K562 (cell line): Measurements from ENCODE around the gene SHC1. TPM values are rescaled to one million over a fixed set of nuclear protein-coding genes. Genes with fewer than 3 reads are reported as not detected.

Experiments
- ARID2 ChIP-seq: fragments of 450-650 bp; IDR thresholded peaks from 2 replicates; pipeline ENCODE4 v1.6.1; 2017; ENCODE audit warnings: antibody characterized with exemption, mild to moderate bottlenecking
- ARID3A ChIP-seq: IDR thresholded peaks from 2 replicates; pipeline ENCODE4 v1.6.1; 2012; ENCODE audit warnings: low read depth, low read length, improper control_type of control experiment, borderline replicate concordance
- C11orf30 ChIP-seq: fragments of 450-650 bp; IDR thresholded peaks from 2 replicates; pipeline ENCODE4 v1.6.1; 2016; ENCODE audit warnings: low read depth, mild to moderate bottlenecking
- CHD2 ChIP-seq: IDR thresholded peaks from 2 replicates; pipeline ENCODE4 v1.6.1; 2011; ENCODE audit warnings: low read depth, low read length
- LEF1 ChIP-seq: fragments of 450-650 bp; IDR thresholded peaks from 2 replicates; pipeline ENCODE4 v1.6.1; 2016; ENCODE audit warnings: mild to moderate bottlenecking
- NRF1 ChIP-seq, 2 experiments: fragments of 450-650 bp; IDR thresholded peaks in 1 of 2; conservative IDR thresholded peaks in 1 of 2; 2 replicates each; pipeline ENCODE4 v1.6.1; 2014; ENCODE audit warnings: mild to moderate bottlenecking in 2 of 2
- SIRT6 ChIP-seq: IDR thresholded peaks from one replicate; pipeline ENCODE4 v1.6.1; 2012; ENCODE audit warnings: low read depth, mild to moderate bottlenecking, control low read depth, inconsistent platforms, low read length, moderate library complexity
- SNIP1 ChIP-seq: fragments of 450-650 bp; IDR thresholded peaks from 2 replicates; pipeline ENCODE4 v1.7.1; 2017; ENCODE audit warnings: low read depth, mild to moderate bottlenecking
- SOX6 ChIP-seq: fragments of 450-650 bp; IDR thresholded peaks from 2 replicates; pipeline ENCODE4 v1.6.1; 2014; ENCODE audit warnings: mild to moderate bottlenecking
- SP1 ChIP-seq: sonication (generic); formaldehyde crosslinking; IDR thresholded peaks from 2 replicates; pipeline ENCODE4 v1.8.1; 2022; ENCODE audit warnings: mild to moderate bottlenecking, missing genetic modification reagents
- TEAD4 ChIP-seq, 2 experiments: sonication (generic) in 1 of 2; formaldehyde crosslinking in 1 of 2; IDR thresholded peaks; 2 replicates each; pipeline versions ENCODE4 v1.6.1 to v1.8.0; 2012 to 2022; ENCODE audit warnings: borderline replicate concordance in 1 of 2, inconsistent platforms in 1 of 2, low read length in 1 of 2, mild to moderate bottlenecking in 1 of 2, missing genetic modification reagents in 1 of 2
- ZBTB5 ChIP-seq: fragments of 450-650 bp; IDR thresholded peaks from 2 replicates; pipeline ENCODE4 v1.6.1; 2017; ENCODE audit warnings: antibody characterized with exemption
- polyA plus RNA-seq, 8 experiments: library from polyadenylated mRNA; depleted of rRNA in 4 of 8; stranded (reverse) in 5 of 8; unstranded in 3 of 8; fragments of >200 nt; fragmentation: Nextera tagmentation in 2 of 8; fragmentation: Illumina TruSeq in 1 of 8; extraction: Ambion mirVana in 2 of 8; extraction: Trizol in 1 of 8; gene quantifications; 2 replicates each; pipeline versions ENCODE4 v1.2.1 to v1.2.3, GENCODE V29; 2011 to 2014; ENCODE audit warnings: inconsistent platforms in 1 of 8, missing spikeins in 1 of 8
- total RNA-seq, 7 experiments: library from RNA; depleted of rRNA in 6 of 7; stranded (reverse); fragments of >200 nt in 6 of 7; fragmentation: Illumina TruSeq in 2 of 7; extraction: Trizol in 2 of 7; gene quantifications; 2 replicates each; pipeline versions ENCODE4 v1.2.1 to v1.2.3, GENCODE V29; 2011 to 2021; ENCODE audit warnings: low replicate concordance in 1 of 7
- TF ChIP-seq, protein P1 (sequence below): sonication (generic); formaldehyde crosslinking; IDR thresholded peaks from 2 replicates; pipeline ENCODE4 v1.8.1; 2023; ENCODE audit warnings: mild to moderate bottlenecking, missing genetic modification reagents
- TF ChIP-seq, protein P2 (sequence below): fragments of 450-650 bp; IDR thresholded peaks from 2 replicates; pipeline ENCODE4 v1.6.1; 2018; ENCODE audit not compliant: partially characterized antibody
- TF ChIP-seq, protein P3 (sequence below): sonication (generic); formaldehyde crosslinking; IDR thresholded peaks from 2 replicates; pipeline ENCODE4 v1.8.0; 2022; ENCODE audit warnings: mild to moderate bottlenecking, missing genetic modification reagents

SHC1 gene
- total and polyA plus RNA-seq, 9 of the 15 experiments (the other 6 are each of a cell fraction or from before 2014, with no cell fraction given) = 4.1 to 113 (median 51.9) TPM

- TF ChIP-seq SIRT6 = no peak
- TF ChIP-seq, protein P1, sequence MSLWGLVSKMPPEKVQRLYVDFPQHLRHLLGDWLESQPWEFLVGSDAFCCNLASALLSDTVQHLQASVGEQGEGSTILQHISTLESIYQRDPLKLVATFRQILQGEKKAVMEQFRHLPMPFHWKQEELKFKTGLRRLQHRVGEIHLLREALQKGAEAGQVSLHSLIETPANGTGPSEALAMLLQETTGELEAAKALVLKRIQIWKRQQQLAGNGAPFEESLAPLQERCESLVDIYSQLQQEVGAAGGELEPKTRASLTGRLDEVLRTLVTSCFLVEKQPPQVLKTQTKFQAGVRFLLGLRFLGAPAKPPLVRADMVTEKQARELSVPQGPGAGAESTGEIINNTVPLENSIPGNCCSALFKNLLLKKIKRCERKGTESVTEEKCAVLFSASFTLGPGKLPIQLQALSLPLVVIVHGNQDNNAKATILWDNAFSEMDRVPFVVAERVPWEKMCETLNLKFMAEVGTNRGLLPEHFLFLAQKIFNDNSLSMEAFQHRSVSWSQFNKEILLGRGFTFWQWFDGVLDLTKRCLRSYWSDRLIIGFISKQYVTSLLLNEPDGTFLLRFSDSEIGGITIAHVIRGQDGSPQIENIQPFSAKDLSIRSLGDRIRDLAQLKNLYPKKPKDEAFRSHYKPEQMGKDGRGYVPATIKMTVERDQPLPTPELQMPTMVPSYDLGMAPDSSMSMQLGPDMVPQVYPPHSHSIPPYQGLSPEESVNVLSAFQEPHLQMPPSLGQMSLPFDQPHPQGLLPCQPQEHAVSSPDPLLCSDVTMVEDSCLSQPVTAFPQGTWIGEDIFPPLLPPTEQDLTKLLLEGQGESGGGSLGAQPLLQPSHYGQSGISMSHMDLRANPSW (CRISPR knock-in tag) = peak; percentile 83; the same call in 1 of the 2 replicates
- TF ChIP-seq, protein P2, sequence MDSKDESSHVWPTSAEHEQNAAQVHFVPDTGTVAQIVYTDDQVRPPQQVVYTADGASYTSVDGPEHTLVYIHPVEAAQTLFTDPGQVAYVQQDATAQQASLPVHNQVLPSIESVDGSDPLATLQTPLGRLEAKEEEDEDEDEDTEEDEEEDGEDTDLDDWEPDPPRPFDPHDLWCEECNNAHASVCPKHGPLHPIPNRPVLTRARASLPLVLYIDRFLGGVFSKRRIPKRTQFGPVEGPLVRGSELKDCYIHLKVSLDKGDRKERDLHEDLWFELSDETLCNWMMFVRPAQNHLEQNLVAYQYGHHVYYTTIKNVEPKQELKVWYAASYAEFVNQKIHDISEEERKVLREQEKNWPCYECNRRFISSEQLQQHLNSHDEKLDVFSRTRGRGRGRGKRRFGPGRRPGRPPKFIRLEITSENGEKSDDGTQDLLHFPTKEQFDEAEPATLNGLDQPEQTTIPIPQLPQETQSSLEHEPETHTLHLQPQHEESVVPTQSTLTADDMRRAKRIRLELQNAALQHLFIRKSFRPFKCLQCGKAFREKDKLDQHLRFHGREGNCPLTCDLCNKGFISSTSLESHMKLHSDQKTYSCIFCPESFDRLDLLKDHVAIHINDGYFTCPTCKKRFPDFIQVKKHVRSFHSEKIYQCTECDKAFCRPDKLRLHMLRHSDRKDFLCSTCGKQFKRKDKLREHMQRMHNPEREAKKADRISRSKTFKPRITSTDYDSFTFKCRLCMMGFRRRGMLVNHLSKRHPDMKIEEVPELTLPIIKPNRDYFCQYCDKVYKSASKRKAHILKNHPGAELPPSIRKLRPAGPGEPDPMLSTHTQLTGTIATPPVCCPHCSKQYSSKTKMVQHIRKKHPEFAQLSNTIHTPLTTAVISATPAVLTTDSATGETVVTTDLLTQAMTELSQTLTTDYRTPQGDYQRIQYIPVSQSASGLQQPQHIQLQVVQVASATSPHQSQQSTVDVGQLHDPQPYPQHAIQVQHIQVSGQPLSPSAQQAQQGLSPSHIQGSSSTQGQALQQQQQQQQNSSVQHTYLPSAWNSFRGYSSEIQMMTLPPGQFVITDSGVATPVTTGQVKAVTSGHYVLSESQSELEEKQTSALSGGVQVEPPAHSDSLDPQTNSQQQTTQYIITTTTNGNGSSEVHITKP = peak; percentile 100
- TF ChIP-seq TEAD4 (IDR thresholded peaks at IDR 0.05; ENCODE audit: low read length) = peak; percentile 34; the same call in 1 of the 2 replicates
- peak; percentile 73; the same call in 1 of the 2 replicates for TF ChIP-seq TEAD4 (CRISPR knock-in tag; IDR thresholded peaks at IDR 0.05; ENCODE audit: borderline replicate concordance)
- TF ChIP-seq ARID2 = peak; percentile 58; the same call in 1 of the 2 replicates
- TF ChIP-seq SOX6 = peak; percentile 78; the same call in 1 of the 2 replicates
- TF ChIP-seq, protein P3, sequence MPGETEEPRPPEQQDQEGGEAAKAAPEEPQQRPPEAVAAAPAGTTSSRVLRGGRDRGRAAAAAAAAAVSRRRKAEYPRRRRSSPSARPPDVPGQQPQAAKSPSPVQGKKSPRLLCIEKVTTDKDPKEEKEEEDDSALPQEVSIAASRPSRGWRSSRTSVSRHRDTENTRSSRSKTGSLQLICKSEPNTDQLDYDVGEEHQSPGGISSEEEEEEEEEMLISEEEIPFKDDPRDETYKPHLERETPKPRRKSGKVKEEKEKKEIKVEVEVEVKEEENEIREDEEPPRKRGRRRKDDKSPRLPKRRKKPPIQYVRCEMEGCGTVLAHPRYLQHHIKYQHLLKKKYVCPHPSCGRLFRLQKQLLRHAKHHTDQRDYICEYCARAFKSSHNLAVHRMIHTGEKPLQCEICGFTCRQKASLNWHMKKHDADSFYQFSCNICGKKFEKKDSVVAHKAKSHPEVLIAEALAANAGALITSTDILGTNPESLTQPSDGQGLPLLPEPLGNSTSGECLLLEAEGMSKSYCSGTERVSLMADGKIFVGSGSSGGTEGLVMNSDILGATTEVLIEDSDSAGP (CRISPR knock-in tag) = 0 out of 2 replicates have a peak, but pooled peaks have one; percentile 37
- TF ChIP-seq C11orf30 = 0 out of 2 replicates have a peak, but pooled peaks have one; percentile 3
- no peak for TF ChIP-seq ZBTB5
- TF ChIP-seq SNIP1 = no peak
- no peak for TF ChIP-seq ARID3A
- peak; percentile 32 for TF ChIP-seq LEF1
- peak; percentile 10 to 50; a peak in 1 of 4 replicates for TF ChIP-seq NRF1 (conservative IDR thresholded peaks at IDR 0.05 in 1 of 2, IDR thresholded peaks at IDR 0.05 in 1 of 2)
- TF ChIP-seq SP1 (CRISPR knock-in tag) = peak; percentile 92; the same call in 1 of the 2 replicates
- TF ChIP-seq CHD2 = peak; percentile 92
Observed at GRCh38 chr1:154936555-154937084, 33.9 kb downstream of the SHC1 start, which contains the start of gene PMVK (continued).
